ENCODE measurements around the gene MIDN. TPM values are rescaled to one million over a fixed set of nuclear protein-coding genes. Genes with fewer than 3 reads are reported as not detected.

The MIDN gene
- total and polyA plus RNA-seq, 10 of the 15 experiments (the other 5 are each of a cell fraction or from before 2014, with no cell fraction given): 0.38 to 51.5 (median 7.2) TPM

- TF ChIP-seq KDM1A (IDR thresholded peaks at IDR 0.05; ENCODE audit: borderline replicate concordance) (no peak), ZSCAN29 (IDR thresholded peaks at IDR 0.05) (peak; percentile 83), BHLHE40 (IDR thresholded peaks at IDR 0.05; ENCODE audit: borderline replicate concordance in 1 of 2, low read depth in 2 of 2, low read length in 1 of 2) (peak; percentile 42 to 75; a peak in 3 of 4 replicates), TARDBP (IDR thresholded peaks at IDR 0.05; ENCODE audit: borderline replicate concordance) (no peak), IKZF1 (conservative IDR thresholded peaks at IDR 0.05) (peak; percentile 84), EP300 (IDR thresholded peaks at IDR 0.05; ENCODE audit: borderline replicate concordance in 1 of 2, control insufficient read depth in 1 of 2, low read depth in 2 of 2, low read length in 2 of 2) (no peak), TCF12 (IDR thresholded peaks at IDR 0.05; ENCODE audit: low read depth, low read length) (0 out of 2 replicates have a peak, but pooled peaks have one; percentile 27), BCLAF1 (IDR thresholded peaks at IDR 0.05) (0 out of 2 replicates have a peak, but pooled peaks have one; percentile 66), LARP7 (IDR thresholded peaks at IDR 0.05) (peak; percentile 84; the same call in 1 of the 2 replicates), NBN (IDR thresholded peaks at IDR 0.05) (peak; percentile 6; the same call in 1 of the 2 replicates), MTA2 (IDR thresholded peaks at IDR 0.05; ENCODE audit: low read depth) (no peak), DPF2 (IDR thresholded peaks at IDR 0.05) (peak; percentile 75), POLR2AphosphoS5 (IDR thresholded peaks at IDR 0.05; ENCODE audit: low read length) (peak; percentile 21; the same call in 1 of the 2 replicates), ZNF217 (IDR thresholded peaks at IDR 0.05) (peak; percentile 81; the same call in 1 of the 2 replicates), EGR1 (IDR thresholded peaks at IDR 0.05; ENCODE audit: borderline replicate concordance in 1 of 2, low read depth in 2 of 2, low read length in 2 of 2) (0 out of 3 replicates have a peak, but pooled peaks of 1 of the 2 experiments have one; percentile 26), NR2C2 (IDR thresholded peaks at IDR 0.05; ENCODE audit: borderline replicate concordance, control insufficient read depth, insufficient read length, low read depth) (no peak), BACH1 (IDR thresholded peaks at IDR 0.05; ENCODE audit: borderline replicate concordance) (peak; percentile 99), PAX5 (IDR thresholded peaks at IDR 0.05; ENCODE audit: borderline replicate concordance, low read depth, low read length) (no peak), RAD21 (IDR thresholded peaks at IDR 0.05; ENCODE audit: insufficient read depth, low read depth, low read length) (peak; percentile 65), GATAD2B (conservative IDR thresholded peaks at IDR 0.05; ENCODE audit: low read depth) (peak; percentile 97), MAX (IDR thresholded peaks at IDR 0.05; ENCODE audit: low read depth, low read length) (0 out of 2 replicates have a peak, but pooled peaks have one; percentile 3), NFYA (IDR thresholded peaks at IDR 0.05; ENCODE audit: borderline replicate concordance, low read depth, low read length) (no peak), CREB1 (IDR thresholded peaks at IDR 0.05; ENCODE audit: low read depth) (no peak; the same call in 1 of the 2 replicates), PBX3 (IDR thresholded peaks at IDR 0.05; ENCODE audit: insufficient replicate concordance, low read depth, low read length) (no peak)
Measured at GRCh38 chr19:1248786-1249297, 459 bp downstream of the MIDN start (continued).

Data from GM12878 (cell line).